Hepatocyte (in vitro differentiated cells): ENCODE results near the gene EGFL8. TPM values are rescaled to one million over a fixed set of nuclear protein-coding genes. Genes with fewer than 3 reads are reported as not detected.
A peak's percentile ranks its signal among the peaks of the same experiment; 100 is the strongest.

Experiments used
- DNase-seq: peaks from one replicate; pipeline ENCODE4 v3.0.0-alpha.2; 2016; ENCODE audit warnings: low spot score
- H2AFZ ChIP-seq: fragments of 200-600 bp; sonication (generic); 2 replicates; pipeline ENCODE4 v1.6.0; 2016; ENCODE audit warnings: antibody characterized with exemption, mild to moderate bottlenecking
- H3K27ac ChIP-seq: fragments of 200-600 bp; sonication (generic); 2 replicates; pipeline ENCODE4 v1.5.1; 2016; ENCODE audit warnings: mild to moderate bottlenecking
- H3K27me3 ChIP-seq: fragments of 200-600 bp; sonication (generic); 2 replicates; pipeline ENCODE4 v1.6.1; 2016
- H3K36me3 ChIP-seq: fragments of 200-600 bp; sonication (generic); replicated peaks from 2 replicates; pipeline ENCODE4 v1.5.1; 2016; ENCODE audit warnings: low read depth; ENCODE audit not compliant: insufficient read depth
- H3K4me1 ChIP-seq: fragments of 200-600 bp; sonication (generic); 2 replicates; pipeline ENCODE4 v1.5.1; 2016; ENCODE audit warnings: mild to moderate bottlenecking, moderate library complexity; ENCODE audit not compliant: insufficient read depth
- H3K4me2 ChIP-seq: fragments of 200-600 bp; sonication (generic); 2 replicates; pipeline ENCODE4 v1.6.0; 2016
- H3K4me3 ChIP-seq: fragments of 200-600 bp; sonication (generic); 2 replicates; pipeline ENCODE4 v1.5.1; 2016; ENCODE audit warnings: mild to moderate bottlenecking
- H3K79me2 ChIP-seq: fragments of 200-600 bp; sonication (generic); 2 replicates; pipeline ENCODE4 v1.6.0; 2017; ENCODE audit warnings: mild to moderate bottlenecking
- H3K9me2 ChIP-seq: fragments of 200-600 bp; sonication (generic); replicated peaks from 2 replicates; pipeline ENCODE4 v1.6.0; 2017; ENCODE audit warnings: mild to moderate bottlenecking; ENCODE audit not compliant: insufficient read depth
- H3K9me3 ChIP-seq: fragments of 200-600 bp; sonication (generic); 2 replicates; pipeline ENCODE4 v1.5.1; 2016; ENCODE audit warnings: low read depth, mild to moderate bottlenecking
- H4K20me1 ChIP-seq: fragments of 200-600 bp; sonication (generic); 2 replicates; pipeline ENCODE4 v1.6.0; 2016; ENCODE audit warnings: mild to moderate bottlenecking; ENCODE audit not compliant: insufficient read depth, poor library complexity, severe bottlenecking
- CTCF ChIP-seq: fragments of 200-600 bp; sonication (generic); IDR thresholded peaks from 2 replicates; pipeline ENCODE4 v1.5.1; 2016; ENCODE audit warnings: antibody characterized with exemption, mild to moderate bottlenecking; ENCODE audit not compliant: poor library complexity
- EZH2 ChIP-seq: fragments of 200-600 bp; sonication (generic); IDR thresholded peaks from 2 replicates; pipeline ENCODE4 v1.6.1; 2016; ENCODE audit warnings: antibody characterized with exemption, mild to moderate bottlenecking, borderline replicate concordance
- EZH2phosphoT487 ChIP-seq: fragments of 200-600 bp; sonication (generic); IDR thresholded peaks from one replicate; pipeline ENCODE4 v1.6.1; 2018; ENCODE audit warnings: antibody characterized with exemption, mild to moderate bottlenecking, low read depth, moderate library complexity; ENCODE audit not compliant: unreplicated experiment, severe bottlenecking
- WGBS: methylation state at CpG from one replicate; pipeline ENCODE4 v1.1.6; 2016; ENCODE audit warnings: low lambda C conversion rate; ENCODE audit errors: missing lambda C conversion rate; 5-methylcytosine and 5-hydroxymethylcytosine counted together
- polyA plus RNA-seq: library from polyadenylated mRNA; unstranded; fragments of >200 nt; fragmentation: Nextera tagmentation; extraction: Ambion mirVana; gene quantifications from 2 replicates; pipeline ENCODE4 v1.2.1, GENCODE V29; 2016
- total RNA-seq: library from RNA; depleted of rRNA; stranded (reverse); fragments of >200 nt; gene quantifications from 2 replicates; pipeline ENCODE4 v1.2.3, GENCODE V29; 2014

EGFL8 gene
- total and polyA plus RNA-seq, 2 experiments from 2014 or later, result 4.5 to 12.2 TPM

GRCh38 chr6:32149932-32150870 is 14.2 kb upstream of the EGFL8 start:
- H3K27ac ChIP-seq, result no peak overlapping the region

GRCh38 chr6:32151181-32151862 is 13.1 kb upstream of the EGFL8 start:
- H3K27ac ChIP-seq, result no peak overlapping the region

More at GRCh38 chr6:32149932-32150870, 14.2 kb upstream of the EGFL8 start:
- Histone ChIP-seq H3K4me3 (no peak overlapping the region), H3K9me2 (no peaks in the 10 kb centered on the region), H2AFZ (no peak overlapping the region), H3K79me2 (peaks cover 6% of the 10 kb centered on the region), H3K27me3 (peaks cover 26% of the 10 kb centered on the region), H3K36me3 (no peaks in the 10 kb centered on the region), H3K9me3 (no peaks in the 10 kb centered on the region), H3K4me1 (peaks cover 22% of the 10 kb centered on the region), H4K20me1 (no peaks in the 10 kb centered on the region), H3K4me2 (peak overlapping the region; percentile 87)
- 37% methylated on average over 27 of the region's 55 CpGs for WGBS
- no peak for TF ChIP-seq EZH2phosphoT487
- TF ChIP-seq CTCF, result no peak
- no peak for DNase-seq

GRCh38 chr6:32151863-32152768 is 12.3 kb upstream of the EGFL8 start, which contains the start of gene PRRT1:
TSS of gene PRRT1 (minus strand) at chr6:32151939. CDS start at chr6:32151827, 112 bp downstream.
- 33% methylated on average over 8 of the region's 24 CpGs for WGBS
- H3K4me3 ChIP-seq, result peak within 1 kb of the TSS; percentile 72
- no peaks in the 10 kb centered on the region for H3K9me2 ChIP-seq
- TF ChIP-seq CTCF, result no peak
- no peak for TF ChIP-seq EZH2phosphoT487
- TF ChIP-seq EZH2, result no peak
- H3K9me3 ChIP-seq, result no peaks in the 10 kb centered on the region
- peak within 1 kb of the TSS; percentile 87 for H3K4me2 ChIP-seq
- peak within 1 kb of the TSS; percentile 59 for H2AFZ ChIP-seq
- peak within 1 kb of the TSS; percentile 96 for H3K27ac ChIP-seq
- H3K36me3 ChIP-seq, result no peaks in the 10 kb centered on the region
- H3K4me1 ChIP-seq, result peaks cover 22% of the 10 kb centered on the region
- no peak for DNase-seq
- no peaks in the 10 kb centered on the region for H4K20me1 ChIP-seq
- peaks cover 26% of the 10 kb centered on the region for H3K27me3 ChIP-seq
- peaks cover 24% of the 10 kb centered on the region for H3K79me2 ChIP-seq

More at GRCh38 chr6:32151181-32151862, 13.1 kb upstream of the EGFL8 start:
- Histone ChIP-seq H3K9me3 (no peaks in the 10 kb centered on the region), H3K36me3 (no peaks in the 10 kb centered on the region), H3K79me2 (peaks cover 17% of the 10 kb centered on the region), H3K4me1 (peaks cover 22% of the 10 kb centered on the region), H3K4me3 (no peak overlapping the region), H4K20me1 (no peaks in the 10 kb centered on the region), H3K27me3 (peaks cover 26% of the 10 kb centered on the region), H3K9me2 (no peaks in the 10 kb centered on the region), H2AFZ (no peak overlapping the region), H3K4me2 (peak overlapping the region; percentile 87)
- whole genome bisulfite sequencing, result 63% methylated on average over 4 of the region's 8 CpGs
- TF ChIP-seq CTCF, result no peak
- TF ChIP-seq EZH2, result no peak
- TF ChIP-seq EZH2phosphoT487, result no peak
- DNase-seq, result no peak
